NCI-H1048 (cell line): ENCODE measurements around the gene CITED4.

Experiments
- DNase-seq: peaks from one replicate; lab custom pipeline; 2025; lab: John Stamatoyannopoulos, UW

The CITED4 gene

GRCh38 chr1:40853113-40853884, 8.9 kb downstream of the CITED4 start:
- DNase-seq = no peak

- DNase-seq = no peak
Observed at GRCh38 chr1:40851643-40852042, 10.5 kb downstream of the CITED4 start.

GRCh38 chr1:40849801-40850592, 12.2 kb downstream of the CITED4 start:
- DNase-seq = no peak

- DNase-seq = no peak
Observed at GRCh38 chr1:40848530-40849189, 13.5 kb downstream of the CITED4 start.

GRCh38 chr1:40847023-40847745, 15.0 kb downstream of the CITED4 start:
- DNase-seq = no peak

GRCh38 chr1:40845895-40846294, 16.3 kb downstream of the CITED4 start:
- DNase-seq = no peak

GRCh38 chr1:40844887-40845878, 17.0 kb downstream of the CITED4 start:
- DNase-seq = no peak

GRCh38 chr1:40844079-40844478, 18.1 kb downstream of the CITED4 start:
- DNase-seq = no peak

GRCh38 chr1:40842691-40843090, 19.5 kb downstream of the CITED4 start:
- DNase-seq = no peak

- DNase-seq = no peak
Observed at GRCh38 chr1:40842207-40842606, 20.0 kb downstream of the CITED4 start.

GRCh38 chr1:40841602-40842001, 20.6 kb downstream of the CITED4 start:
- DNase-seq = no peak

- no peak for DNase-seq
Observed at GRCh38 chr1:40840526-40841323, 21.4 kb downstream of the CITED4 start.

GRCh38 chr1:40839943-40840335, 22.2 kb downstream of the CITED4 start:
- no peak for DNase-seq

- no peak for DNase-seq
Observed at GRCh38 chr1:40838980-40839942, 22.9 kb downstream of the CITED4 start.

- no peak for DNase-seq
Observed at GRCh38 chr1:40838045-40838979, 23.9 kb downstream of the CITED4 start.

- DNase-seq = no peak
Observed at GRCh38 chr1:40837601-40838000, 24.6 kb downstream of the CITED4 start.

- DNase-seq = no peak
Observed at GRCh38 chr1:40836283-40836682, 25.9 kb downstream of the CITED4 start.
